ENCODE data around the gene NRIP1. TPM values are rescaled to one million over a fixed set of nuclear protein-coding genes. Genes with fewer than 3 reads are reported as not detected.
A peak's percentile ranks its signal among the peaks of the same experiment; 100 is the strongest.

The NRIP1 gene
- total and polyA plus RNA-seq, 2 donors (not counting 1 experiment from before 2014, with no cell fraction given) = 3.3 to 32.1 TPM

DNA sequence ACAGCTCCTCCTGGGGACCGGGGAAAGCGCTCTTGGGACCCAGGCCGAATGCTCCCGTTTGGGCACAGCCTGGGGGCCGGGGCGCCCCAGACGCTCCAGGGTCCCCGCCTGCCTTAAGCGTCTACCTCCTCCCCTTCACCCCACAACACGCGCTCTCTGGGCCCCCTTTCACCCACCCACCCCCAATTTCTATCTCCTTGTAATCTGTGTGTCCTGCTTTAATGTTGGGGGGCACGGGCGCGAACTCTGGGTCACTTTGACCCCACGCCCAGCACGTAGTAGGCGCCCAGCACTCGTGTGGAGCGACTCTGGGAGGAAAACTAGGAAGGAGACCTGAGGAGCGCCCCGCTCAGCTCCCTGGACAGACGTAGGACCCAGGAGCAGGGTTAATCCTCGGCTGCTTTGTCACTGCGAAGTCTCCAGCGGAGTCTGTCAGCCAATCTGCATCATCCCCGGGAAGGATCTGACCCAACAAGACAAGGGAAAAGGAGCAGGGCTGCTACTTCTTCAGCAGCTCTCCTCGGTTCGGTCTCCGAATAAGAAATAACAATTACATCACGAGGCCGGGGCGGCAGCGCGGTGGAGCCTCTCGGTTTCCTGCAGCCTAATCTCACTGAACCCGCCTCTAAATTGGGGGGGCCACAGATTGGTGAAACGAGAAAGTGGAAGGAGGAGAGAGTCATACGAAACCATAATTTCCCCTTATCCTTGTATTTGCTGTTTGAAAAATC lies 757 bp upstream of the NRIP1 start:
- Mint-ChIP-seq H3K9me3 (ENCODE audit: insufficient read depth) (no peaks in the 10 kb centered on the region), H3K27ac (peak overlapping the region; percentile 96), H3K4me3 (peak overlapping the region; percentile 96), H3K27me3 (peaks cover 5% of the 10 kb centered on the region), H3K4me1 (peaks cover 43% of the 10 kb centered on the region)
- Histone ChIP-seq H3K27me3 (replicated peaks in 1 of 4; ENCODE audit: control extremely low read depth in 1 of 4, control insufficient read depth in 3 of 4, insufficient read depth in 4 of 4, low read length in 3 of 4) (peaks cover 0 to 4% (median 0%) of the 10 kb centered on the region in 4 experiments), H3K4me1 (ENCODE audit: control insufficient read depth in 2 of 2, insufficient read depth in 2 of 2, low read length in 2 of 2) (peaks cover 28 to 35% of the 10 kb centered on the region in 2 donors), H3K4me2 (replicated peaks; ENCODE audit: low read depth, low read length, poor library complexity, severe bottlenecking) (peak overlapping the region; percentile 91), H3K79me2 (ENCODE audit: control insufficient read depth, insufficient read depth, low read length) (peaks cover 31% of the 10 kb centered on the region), H3K36me3 (replicated peaks in 1 of 2; ENCODE audit: control extremely low read depth in 1 of 2, control insufficient read depth in 1 of 2, extremely low read depth in 1 of 2, insufficient read depth in 2 of 2, low read length in 1 of 2) (no peaks in the 10 kb centered on the region), H3K4me3 (ENCODE audit: control extremely low read depth in 1 of 5, extremely low read depth in 1 of 5, insufficient read depth in 1 of 5, low read depth in 2 of 5, low read length in 4 of 5) (peak overlapping the region; percentile 72 to 95 (median 89)), H2AFZ (ENCODE audit: insufficient read depth, low read depth, low read length, poor library complexity, severe bottlenecking) (peak overlapping the region; percentile 81), H3K27ac (ENCODE audit: low read length in 2 of 2) (peak overlapping the region; percentile 93 to 94), H4K20me1 (ENCODE audit: control insufficient read depth, insufficient read depth, low read length, poor library complexity, severe bottlenecking) (peaks cover 9% of the 10 kb centered on the region), H3K9ac (ENCODE audit: low read length) (peak overlapping the region; percentile 95), H3K9me3 (ENCODE audit: control extremely low read depth in 1 of 3, control insufficient read depth in 2 of 3, insufficient read depth in 1 of 3, low read length in 2 of 3) (no peaks in the 10 kb centered on the region)
- CTCF ChIA-PET = interaction anchor here (0.9 to 1.9 kb wide), 3 partner anchors 336 to 683 kb away, joined by 3 to 9 read pairs (median 3); partner anchors contain the start of gene HSPA13
- intact Hi-C loops (cut with micrococcal nuclease) = loop anchor here (1.0 to 10.0 kb wide), 3 partner anchors 521 to 682 kb away; partner anchors contain the start of genes HSPA13 and SAMSN1
- TF ChIP-seq CTCF (IDR thresholded peaks at IDR 0.05) (no peak), EZH2 (IDR thresholded peaks at IDR 0.05; ENCODE audit: borderline replicate concordance, insufficient read depth, low read depth, low read length, poor library complexity, severe bottlenecking) (no peak)
- peak; percentile 88 for DNase-seq
- WGBS (ENCODE audit: insufficient coverage) = under 1% methylated on average over 22 of the region's 38 CpGs
- peak; percentile 41 for ATAC-seq (ENCODE audit: low read depth)
- POLR2A ChIA-PET = interaction anchor here (0.7 to 1.1 kb wide), 2 partner anchors 14 to 391 kb away, joined by 3 read pairs; no protein-coding TSS in a partner anchor

All from B cell (primary cell).